SK-N-SH (cell line): ENCODE results near the gene RGS9. TPM values are rescaled to one million over a fixed set of nuclear protein-coding genes. Genes with fewer than 3 reads are reported as not detected.

Experiments
- CTCF ChIA-PET: fragments of 300-600, 350-600 bp; formaldehyde crosslinking; extraction: SDS; loops from one replicate; lab custom pipeline; 2021; lab: Yijun Ruan, JAX
- POLR2A ChIA-PET: fragments of 350-600 bp; sonication (Branson Sonifier 250); formaldehyde crosslinking; extraction: SDS; loops from one replicate; lab custom pipeline; 2020; ENCODE audit warnings: antibody characterized with exemption, inconsistent platforms; lab: Yijun Ruan, JAX
- DNase-seq: peaks from one replicate; pipeline ENCODE4 v3.0.0; 2012
- H2AFZ ChIP-seq: fragments of 200-600 bp; sonication (generic); 2 replicates; pipeline ENCODE4 v1.8.1; 2016; ENCODE audit warnings: antibody characterized with exemption, mild to moderate bottlenecking, low read depth
- H3F3A ChIP-seq: fragments of 200-600 bp; sonication (generic); replicated peaks from 2 replicates; pipeline ENCODE3; 2016; ENCODE audit warnings: antibody characterized with exemption, mild to moderate bottlenecking; ENCODE audit not compliant: insufficient read depth
- H3K27ac ChIP-seq, 2 experiments: fragments of 200-500 bp in 1 of 2; fragments of 200-600 bp in 1 of 2; sonication (Bioruptor generic) in 1 of 2; sonication (generic), shearing (Covaris generic) in 1 of 2; 2 replicates each; pipeline versions ENCODE4 v1.5.1 to v1.6.1; 2014 to 2016; ENCODE audit warnings: low read depth in 2 of 2, inconsistent platforms in 1 of 2, low read length in 1 of 2, mild to moderate bottlenecking in 1 of 2, mixed read lengths in 1 of 2
- H3K27me3 ChIP-seq: fragments of 200-600 bp; sonication (generic), shearing (Covaris generic); 2 replicates; pipeline ENCODE4 v1.6.1; 2016; ENCODE audit warnings: mixed run types; ENCODE audit not compliant: insufficient read depth
- H3K36me3 ChIP-seq, 2 experiments: fragments of 200-500 bp in 1 of 2; fragments of 200-600 bp in 1 of 2; sonication (Bioruptor generic) in 1 of 2; sonication (generic) in 1 of 2; replicated peaks in 1 of 2; 2 replicates each; pipeline versions ENCODE3 to v1.5.1; 2014 to 2016; ENCODE audit warnings: low read length in 1 of 2, mild to moderate bottlenecking in 1 of 2; ENCODE audit not compliant: insufficient read depth in 2 of 2, control insufficient read depth in 1 of 2
- H3K4me1 ChIP-seq, 2 experiments: fragments of 200-500 bp in 1 of 2; fragments of 200-600 bp in 1 of 2; sonication (Bioruptor generic) in 1 of 2; sonication (generic), shearing (Covaris generic) in 1 of 2; 2 replicates each; pipeline versions ENCODE4 v1.5.1 to v1.6.1; 2014 to 2016; ENCODE audit warnings: low read depth in 1 of 2, low read length in 1 of 2, mixed run types in 1 of 2; ENCODE audit not compliant: insufficient read depth in 2 of 2, control insufficient read depth in 1 of 2
- H3K4me2 ChIP-seq: fragments of 200-600 bp; sonication (generic), shearing (Covaris generic); 2 replicates; pipeline ENCODE4 v1.6.1; 2017; ENCODE audit warnings: mixed run types
- H3K4me3 ChIP-seq, 2 experiments: fragments of 200-500 bp in 1 of 2; fragments of 200-600 bp in 1 of 2; sonication (Bioruptor generic) in 1 of 2; sonication (generic), shearing (Covaris generic) in 1 of 2; 2 replicates each; pipeline versions ENCODE4 v1.5.1 to v1.8.1; 2014 to 2016; ENCODE audit warnings: low read depth in 2 of 2, inconsistent platforms in 1 of 2, low read length in 1 of 2, mild to moderate bottlenecking in 1 of 2, mixed read lengths in 1 of 2, moderate library complexity in 1 of 2
- H3K79me2 ChIP-seq: fragments of 200-600 bp; sonication (generic); 2 replicates; pipeline ENCODE4 v1.8.1; 2017; ENCODE audit warnings: mild to moderate bottlenecking; ENCODE audit not compliant: insufficient read depth
- H3K9ac ChIP-seq: fragments of 200-600 bp; sonication (generic); 2 replicates; pipeline ENCODE4 v1.6.1; 2017; ENCODE audit warnings: mixed run types
- H3K9me2 ChIP-seq: fragments of 200-600 bp; sonication (generic); 2 replicates; pipeline ENCODE4 v1.6.1; 2017; ENCODE audit warnings: mixed run types
- H3K9me3 ChIP-seq: fragments of 200-600 bp; sonication (generic); 2 replicates; pipeline ENCODE4 v1.6.1; 2017; ENCODE audit warnings: mixed run types, mild to moderate bottlenecking, moderate library complexity
- H4K20me1 ChIP-seq: fragments of 200-600 bp; sonication (generic); 2 replicates; pipeline ENCODE4 v1.6.1; 2017; ENCODE audit warnings: mild to moderate bottlenecking, mixed run types; ENCODE audit not compliant: insufficient read depth
- CHD2 ChIP-seq: fragments of 150-350 bp; IDR thresholded peaks from 2 replicates; pipeline ENCODE4 v1.6.1; 2018; ENCODE audit warnings: low read length; ENCODE audit not compliant: partially characterized antibody
- ELF1 ChIP-seq: IDR thresholded peaks from 2 replicates; pipeline ENCODE4 v1.4.0; 2012
- EP300 ChIP-seq, 2 experiments: IDR thresholded peaks; 2 replicates each; pipeline versions ENCODE4 v1.4.0 to v1.6.1; 2012; ENCODE audit warnings: borderline replicate concordance in 1 of 2, low read depth in 1 of 2, low read length in 1 of 2
- EZH2phosphoT487 ChIP-seq: fragments of 200-600 bp; sonication (generic); IDR thresholded peaks from 2 replicates; pipeline ENCODE4 v1.6.1; 2017; ENCODE audit warnings: low read depth, mixed run types, mild to moderate bottlenecking, antibody characterized with exemption, moderate library complexity, borderline replicate concordance
- FOXM1 ChIP-seq: IDR thresholded peaks from 2 replicates; pipeline ENCODE4 v1.4.0; 2012; ENCODE audit warnings: low read depth, mild to moderate bottlenecking
- GATA2 ChIP-seq: sonication (generic); formaldehyde crosslinking; IDR thresholded peaks from 2 replicates; pipeline ENCODE4 v1.5.0; 2020; ENCODE audit warnings: mild to moderate bottlenecking, missing genetic modification reagents
- MEF2A ChIP-seq: IDR thresholded peaks from 2 replicates; pipeline ENCODE4 v1.4.0; 2012; ENCODE audit warnings: low read depth, borderline replicate concordance
- NFIC ChIP-seq: IDR thresholded peaks from 2 replicates; pipeline ENCODE4 v1.4.0; 2012; ENCODE audit warnings: borderline replicate concordance
- NRF1 ChIP-seq: IDR thresholded peaks from 2 replicates; pipeline ENCODE4 v1.6.1; 2012; ENCODE audit warnings: low read depth, mild to moderate bottlenecking, low read length
- POLR2AphosphoS5 ChIP-seq: IDR thresholded peaks from 2 replicates; pipeline ENCODE4 v1.6.1; 2012; ENCODE audit warnings: low read depth, low read length
- RAD21 ChIP-seq: IDR thresholded peaks from 2 replicates; pipeline ENCODE4 v1.6.1; 2012; ENCODE audit warnings: mild to moderate bottlenecking, low read length
- RXRA ChIP-seq: IDR thresholded peaks from 2 replicates; pipeline ENCODE4 v1.4.0; 2012; ENCODE audit warnings: low read depth, mild to moderate bottlenecking, borderline replicate concordance
- SIN3A ChIP-seq: IDR thresholded peaks from 2 replicates; pipeline ENCODE4 v1.6.1; 2012; ENCODE audit warnings: low read depth, mild to moderate bottlenecking, low read length, moderate library complexity, borderline replicate concordance
- SMC3 ChIP-seq: IDR thresholded peaks from 2 replicates; pipeline ENCODE4 v1.6.1; 2012; ENCODE audit warnings: low read depth, low read length, improper control_type of control experiment
- TAF1 ChIP-seq: IDR thresholded peaks from 2 replicates; pipeline ENCODE4 v1.6.1; 2012; ENCODE audit warnings: low read depth, mild to moderate bottlenecking, low read length, moderate library complexity, borderline replicate concordance
- TCF12 ChIP-seq: IDR thresholded peaks from 2 replicates; pipeline ENCODE4 v1.4.0; 2012
- TEAD4 ChIP-seq: IDR thresholded peaks from 2 replicates; pipeline ENCODE4 v1.4.0; 2012; ENCODE audit warnings: mild to moderate bottlenecking, borderline replicate concordance; ENCODE audit not compliant: insufficient read depth
- WGBS: methylation state at CpG from one replicate; pipeline ENCODE4 v1.1.6; 2017; ENCODE audit warnings: low lambda C conversion rate; 5-methylcytosine and 5-hydroxymethylcytosine counted together
- polyA plus RNA-seq, 3 experiments: library from polyadenylated mRNA; depleted of rRNA; stranded (reverse); fragments of >200 nt; gene quantifications; 2 replicates each; pipeline ENCODE4 v1.2.3, GENCODE V29; 2012
- TF ChIP-seq, protein P1 (sequence below): fragments of 150-350 bp; IDR thresholded peaks from 2 replicates; pipeline ENCODE4 v1.6.1; 2017; ENCODE audit warnings: antibody characterized with exemption, low read length, low read depth, borderline replicate concordance
- TF ChIP-seq, protein P2 (sequence below): IDR thresholded peaks from 2 replicates; pipeline ENCODE4 v1.4.0; 2012; ENCODE audit warnings: low read depth, borderline replicate concordance
- TF ChIP-seq, protein P3 (sequence below): IDR thresholded peaks from 2 replicates; pipeline ENCODE4; 2012

RGS9 gene
- polyA plus RNA-seq, 1 of the 3 experiments (the other 2 are of a cell fraction), result 1.4 TPM

DNA sequence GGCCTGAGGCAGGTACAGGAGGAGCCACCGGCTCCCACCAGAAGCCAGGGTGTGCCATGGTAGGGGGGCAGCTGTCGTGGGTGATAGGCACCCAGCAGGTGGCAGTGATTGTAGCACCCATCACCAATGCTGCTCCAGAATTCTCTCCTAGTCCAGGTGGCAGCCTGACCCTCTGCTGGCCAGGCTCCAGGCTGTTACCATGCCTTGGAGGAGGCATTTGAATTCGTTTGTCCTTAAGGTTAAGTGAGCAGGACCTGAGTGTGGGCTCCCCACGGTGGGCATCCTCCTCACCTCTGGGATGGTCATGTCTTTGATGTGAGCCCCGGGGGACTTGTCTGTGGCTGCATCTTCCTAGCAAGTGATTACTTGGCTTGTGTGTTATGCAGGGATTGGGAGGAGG lies 59.4 kb downstream of the RGS9 start:
- H3K9me3 ChIP-seq, result no peaks in the 10 kb centered on the region
- DNase-seq, result no peak
- peaks cover 4% of the 10 kb centered on the region for H3F3A ChIP-seq
- TF ChIP-seq FOXM1 (no peak), SIN3A (no peak), NRF1 (no peak), TAF1 (no peak), MEF2A (no peak)
- TF ChIP-seq, all 33 proteins: peak for 0
- Histone ChIP-seq H3K4me3 (no peak overlapping the region), H3K36me3 (no peaks in the 10 kb centered on the region), H3K27ac (no peak overlapping the region), H3K4me2 (no peak overlapping the region), H3K9me2 (no peaks in the 10 kb centered on the region), H2AFZ (no peak overlapping the region), H3K79me2 (no peaks in the 10 kb centered on the region), H3K4me1 (peaks cover 4 to 8% of the 10 kb centered on the region in 2 experiments; a peak in 2 of 4 replicates), H3K27me3 (no peaks in the 10 kb centered on the region), H4K20me1 (no peaks in the 10 kb centered on the region), H3K9ac (no peak overlapping the region)
- CTCF ChIA-PET, result interaction anchor here (1.1 to 3.6 kb wide), 6 partner anchors 14 to 277 kb away, joined by 4 to 32 read pairs (median 16); partner anchors contain the start of gene RGS9
- WGBS, result 81% methylated on average over 3 of the region's 5 CpGs
- POLR2A ChIA-PET, result interaction anchor here (0.9 kb wide), 1 partner anchor 73 kb away, joined by 3 read pairs; no protein-coding TSS in a partner anchor

GRCh38 chr17:65197201-65197600 lies 60.0 kb downstream of the RGS9 start:
- WGBS, result 92% methylated on average over 5 of the region's 5 CpGs
- Histone ChIP-seq H3K4me3 (no peak overlapping the region), H3K27me3 (no peaks in the 10 kb centered on the region), H3K9me3 (no peaks in the 10 kb centered on the region), H3K9ac (no peak overlapping the region), H3K79me2 (no peaks in the 10 kb centered on the region), H3K36me3 (no peaks in the 10 kb centered on the region), H2AFZ (no peak overlapping the region), H3K4me2 (no peak overlapping the region), H3K4me1 (peaks cover 4 to 5% of the 10 kb centered on the region in 2 experiments; a peak in 2 of 4 replicates), H4K20me1 (no peaks in the 10 kb centered on the region), H3F3A (peaks cover 4% of the 10 kb centered on the region), H3K27ac (no peak overlapping the region), H3K9me2 (no peaks in the 10 kb centered on the region)
- CTCF ChIA-PET, result interaction anchor here (0.7 to 3.6 kb wide), 9 partner anchors 15 to 277 kb away, joined by 3 to 32 read pairs (median 9); partner anchors contain the start of gene RGS9
- no peak for DNase-seq
- POLR2A ChIA-PET, result no interaction called here
- no peak for TF ChIP-seq SMC3
- TF ChIP-seq, protein P1, sequence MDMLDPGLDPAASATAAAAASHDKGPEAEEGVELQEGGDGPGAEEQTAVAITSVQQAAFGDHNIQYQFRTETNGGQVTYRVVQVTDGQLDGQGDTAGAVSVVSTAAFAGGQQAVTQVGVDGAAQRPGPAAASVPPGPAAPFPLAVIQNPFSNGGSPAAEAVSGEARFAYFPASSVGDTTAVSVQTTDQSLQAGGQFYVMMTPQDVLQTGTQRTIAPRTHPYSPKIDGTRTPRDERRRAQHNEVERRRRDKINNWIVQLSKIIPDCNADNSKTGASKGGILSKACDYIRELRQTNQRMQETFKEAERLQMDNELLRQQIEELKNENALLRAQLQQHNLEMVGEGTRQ, result no peak
- no peak for TF ChIP-seq EP300 (IDR thresholded peaks at IDR 0.05; ENCODE audit: borderline replicate concordance in 1 of 2, low read depth in 1 of 2, low read length in 1 of 2)
- TF ChIP-seq RAD21, result no peak
- no peak for TF ChIP-seq CHD2
- no peak for TF ChIP-seq RXRA
- no peak for TF ChIP-seq GATA2 (CRISPR knock-in tag)
- no peak for TF ChIP-seq MEF2A
- TF ChIP-seq, protein P2, sequence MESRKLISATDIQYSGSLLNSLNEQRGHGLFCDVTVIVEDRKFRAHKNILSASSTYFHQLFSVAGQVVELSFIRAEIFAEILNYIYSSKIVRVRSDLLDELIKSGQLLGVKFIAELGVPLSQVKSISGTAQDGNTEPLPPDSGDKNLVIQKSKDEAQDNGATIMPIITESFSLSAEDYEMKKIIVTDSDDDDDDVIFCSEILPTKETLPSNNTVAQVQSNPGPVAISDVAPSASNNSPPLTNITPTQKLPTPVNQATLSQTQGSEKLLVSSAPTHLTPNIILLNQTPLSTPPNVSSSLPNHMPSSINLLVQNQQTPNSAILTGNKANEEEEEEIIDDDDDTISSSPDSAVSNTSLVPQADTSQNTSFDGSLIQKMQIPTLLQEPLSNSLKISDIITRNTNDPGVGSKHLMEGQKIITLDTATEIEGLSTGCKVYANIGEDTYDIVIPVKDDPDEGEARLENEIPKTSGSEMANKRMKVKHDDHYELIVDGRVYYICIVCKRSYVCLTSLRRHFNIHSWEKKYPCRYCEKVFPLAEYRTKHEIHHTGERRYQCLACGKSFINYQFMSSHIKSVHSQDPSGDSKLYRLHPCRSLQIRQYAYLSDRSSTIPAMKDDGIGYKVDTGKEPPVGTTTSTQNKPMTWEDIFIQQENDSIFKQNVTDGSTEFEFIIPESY, result no peak
- no peak for TF ChIP-seq TEAD4
- no peak for TF ChIP-seq EZH2phosphoT487
- TF ChIP-seq, protein P3, sequence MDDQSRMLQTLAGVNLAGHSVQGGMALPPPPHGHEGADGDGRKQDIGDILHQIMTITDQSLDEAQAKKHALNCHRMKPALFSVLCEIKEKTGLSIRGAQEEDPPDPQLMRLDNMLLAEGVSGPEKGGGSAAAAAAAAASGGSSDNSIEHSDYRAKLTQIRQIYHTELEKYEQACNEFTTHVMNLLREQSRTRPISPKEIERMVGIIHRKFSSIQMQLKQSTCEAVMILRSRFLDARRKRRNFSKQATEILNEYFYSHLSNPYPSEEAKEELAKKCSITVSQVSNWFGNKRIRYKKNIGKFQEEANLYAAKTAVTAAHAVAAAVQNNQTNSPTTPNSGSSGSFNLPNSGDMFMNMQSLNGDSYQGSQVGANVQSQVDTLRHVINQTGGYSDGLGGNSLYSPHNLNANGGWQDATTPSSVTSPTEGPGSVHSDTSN, result no peak
- no peak for TF ChIP-seq SIN3A
- no peak for TF ChIP-seq ELF1
- no peak for TF ChIP-seq TCF12
- TF ChIP-seq POLR2AphosphoS5, result no peak
- no peak for TF ChIP-seq NFIC
